DND-41 (cell line): ENCODE measurements around the gene CYP2A6.
"Not testable (repeated sequence)": the region's sequence is repeated elsewhere in the genome, so short reads cannot be mapped to it uniquely, and the experiment has no call there.

Experiments
- ATAC-seq: fragments of 200-7000 bp; cut with Tn5 transposase; 3 replicates; pipeline ENCODE4 v1.9.1; 2021; ENCODE audit warnings: low read depth; ENCODE audit not compliant: insufficient read depth
- DNase-seq: peaks from one replicate; pipeline ENCODE4 v3.0.0-alpha.2; 2020
- H2AFZ ChIP-seq: 2 replicates; pipeline ENCODE4 v1.6.0; 2012; ENCODE audit warnings: low read depth, low read length
- H3K27ac ChIP-seq: 2 replicates; pipeline ENCODE4 v1.5.1; 2012; ENCODE audit warnings: low read length, inconsistent platforms
- H3K27me3 ChIP-seq: fragments of 200-600 bp; sonication (generic); 2 replicates; pipeline ENCODE4 v1.6.0; 2012; ENCODE audit warnings: low read length, mild to moderate bottlenecking, inconsistent platforms; ENCODE audit not compliant: insufficient read depth, poor library complexity
- H3K36me3 ChIP-seq: 2 replicates; pipeline ENCODE4 v1.5.1; 2012; ENCODE audit warnings: low read length, inconsistent platforms; ENCODE audit not compliant: insufficient read depth
- H3K4me1 ChIP-seq: 2 replicates; pipeline ENCODE4 v1.5.1; 2012; ENCODE audit warnings: mild to moderate bottlenecking, low read length; ENCODE audit not compliant: insufficient read depth
- H3K4me2 ChIP-seq: 2 replicates; pipeline ENCODE4 v1.6.0; 2012; ENCODE audit warnings: mild to moderate bottlenecking, moderate library complexity, low read length, inconsistent platforms; ENCODE audit not compliant: insufficient read depth
- H3K4me3 ChIP-seq, 2 experiments: fragments of 200-600 bp in 1 of 2; shearing (Covaris generic) in 1 of 2; 2 replicates each; pipeline ENCODE4 v1.5.1; 2012 to 2016; ENCODE audit warnings: inconsistent platforms in 2 of 2, low read length in 2 of 2, mild to moderate bottlenecking in 2 of 2, low read depth in 1 of 2, moderate library complexity in 1 of 2
- H3K79me2 ChIP-seq: 2 replicates; pipeline ENCODE4 v1.6.0; 2012; ENCODE audit warnings: low read length, inconsistent platforms; ENCODE audit not compliant: insufficient read depth
- H3K9ac ChIP-seq: 2 replicates; pipeline ENCODE4 v1.6.0; 2012; ENCODE audit warnings: low read depth, mild to moderate bottlenecking, inconsistent platforms, low read length, moderate library complexity
- H3K9me3 ChIP-seq: 2 replicates; pipeline ENCODE4 v1.5.1; 2012; ENCODE audit warnings: low read length, moderate library complexity, mild to moderate bottlenecking, inconsistent platforms; ENCODE audit not compliant: insufficient read depth, severe bottlenecking
- H4K20me1 ChIP-seq: 2 replicates; pipeline ENCODE4 v1.6.0; 2012; ENCODE audit warnings: low read length; ENCODE audit not compliant: insufficient read depth
- CTCF ChIP-seq: IDR thresholded peaks from 2 replicates; pipeline ENCODE4 v1.5.1; 2012; ENCODE audit warnings: borderline replicate concordance, low read length, moderate library complexity, mild to moderate bottlenecking; ENCODE audit not compliant: poor library complexity, severe bottlenecking; ENCODE audit errors: extremely low read depth
- EZH2 ChIP-seq: IDR thresholded peaks from 3 replicates; pipeline ENCODE4 v1.6.1; 2012; ENCODE audit warnings: borderline replicate concordance, low read depth, mild to moderate bottlenecking, moderate library complexity, low read length, inconsistent platforms; ENCODE audit not compliant: severe bottlenecking

Gene CYP2A6

GRCh38 chr19:40819479-40820234 lies 30.6 kb downstream of the CYP2A6 start:
- DNase-seq (peak; percentile 54), ATAC-seq (peak; percentile 42; the same call in 1 of the 3 replicates)
- not testable (repeated sequence) for H4K20me1 ChIP-seq, H3K27me3 ChIP-seq, H3K9me3 ChIP-seq, H3K4me2 ChIP-seq, H3K36me3 ChIP-seq, H3K4me1 ChIP-seq, H3K79me2 ChIP-seq, H3K4me3 ChIP-seq
- Histone ChIP-seq H2AFZ (peak overlapping the region; percentile 19; the same call in 1 of the 2 replicates), H3K9ac (peak overlapping the region; percentile 8; the same call in 1 of the 2 replicates), H3K27ac (peak overlapping the region; percentile 53; the same call in 1 of the 2 replicates)
- TF ChIP-seq CTCF, result peak; percentile 69

GRCh38 chr19:40818480-40819399 lies 31.5 kb downstream of the CYP2A6 start:
- DNase-seq, result not testable (repeated sequence)

GRCh38 chr19:40815223-40815622 lies 35.0 kb downstream of the CYP2A6 start:
- Histone ChIP-seq H3K4me3 (no peak overlapping the region), H3K9ac (no peak overlapping the region), H3K79me2 (no peaks in the 10 kb centered on the region), H3K4me2 (no peak overlapping the region), H3K27ac (no peak overlapping the region), H3K27me3 (no peaks in the 10 kb centered on the region), H4K20me1 (peaks cover 6% of the 10 kb centered on the region), H3K36me3 (peaks cover under 1% of the 10 kb centered on the region; the same call in 1 of the 2 replicates), H3K4me1 (peaks cover 4% of the 10 kb centered on the region), H2AFZ (no peak overlapping the region), H3K9me3 (no peaks in the 10 kb centered on the region)
- no peak for DNase-seq
- TF ChIP-seq EZH2, result no peak
- TF ChIP-seq CTCF, result no peak
- ATAC-seq, result no peak

More at GRCh38 chr19:40818480-40819399, 31.5 kb downstream of the CYP2A6 start:
- not testable (repeated sequence) for H3K9ac ChIP-seq, H3K4me2 ChIP-seq, H3K4me3 ChIP-seq, H2AFZ ChIP-seq, H3K27me3 ChIP-seq, H4K20me1 ChIP-seq, H3K79me2 ChIP-seq, H3K27ac ChIP-seq, H3K36me3 ChIP-seq, H3K4me1 ChIP-seq, H3K9me3 ChIP-seq
- peak; percentile 52 for ATAC-seq

GRCh38 chr19:40813182-40813581 lies 37.1 kb downstream of the CYP2A6 start:
- H3K4me1 ChIP-seq, result no peaks in the 10 kb centered on the region
- no peak overlapping the region for H3K4me3 ChIP-seq
- H3K9me3 ChIP-seq, result no peaks in the 10 kb centered on the region
- H3K79me2 ChIP-seq, result peaks cover 6% of the 10 kb centered on the region; the same call in 1 of the 2 replicates
- no peak overlapping the region for H3K4me2 ChIP-seq
- H3K27ac ChIP-seq, result no peak overlapping the region
- H3K27me3 ChIP-seq, result no peaks in the 10 kb centered on the region
- peaks cover 22% of the 10 kb centered on the region for H4K20me1 ChIP-seq
- no peak for DNase-seq
- TF ChIP-seq EZH2 (no peak), CTCF (no peak)
- no peak overlapping the region for H2AFZ ChIP-seq
- no peak overlapping the region for H3K9ac ChIP-seq
- peak; percentile 10; the same call in 1 of the 3 replicates for ATAC-seq
- peaks cover 20% of the 10 kb centered on the region for H3K36me3 ChIP-seq

- Histone ChIP-seq H3K36me3 (peaks cover 26% of the 10 kb centered on the region), H4K20me1 (peaks cover 29% of the 10 kb centered on the region), H3K79me2 (peaks cover 12% of the 10 kb centered on the region; the same call in 1 of the 2 replicates)
- H3K4me3 ChIP-seq, H3K4me1 ChIP-seq, H3K4me2 ChIP-seq, DNase-seq, H3K27ac ChIP-seq, H3K27me3 ChIP-seq, H2AFZ ChIP-seq, H3K9ac ChIP-seq, ATAC-seq, H3K9me3 ChIP-seq: not testable (repeated sequence)
Observed at GRCh38 chr19:40812571-40812970, 37.7 kb downstream of the CYP2A6 start.
